Measurements from ENCODE around the gene CHMP2A. TPM values are rescaled to one million over a fixed set of nuclear protein-coding genes. Genes with fewer than 3 reads are reported as not detected.
A peak's percentile ranks its signal among the peaks of the same experiment; 100 is the strongest.

CHMP2A gene
- total RNA-seq = 83.1 TPM
- polyA plus RNA-seq = 100 to 1,000 TPM; 210 to 273 (median 240) TPM

GRCh38 chr19:58554494-58555368 lies at the start of gene CHMP2A:
TSS of gene CHMP2A (minus strand) at chr19:58555105. CDS start at chr19:58554212, 893 bp downstream.
- peak; percentile 94 to 97 (median 96) for DNase-seq
- Histone ChIP-seq H3K4me1 (ENCODE audit: control insufficient read depth, insufficient read depth, low read length, poor library complexity, severe bottlenecking) (peaks cover 47% of the 10 kb centered on the region), H3K27me3 (ENCODE audit: control insufficient read depth, insufficient read depth, low read length) (no peaks in the 10 kb centered on the region), H3K36me3 (ENCODE audit: control insufficient read depth, insufficient read depth, low read length) (peaks cover 42% of the 10 kb centered on the region), H3K27ac (ENCODE audit: insufficient read depth, low read length, poor library complexity, severe bottlenecking) (peak within 1 kb of the TSS; percentile 98), H3K9me3 (ENCODE audit: control insufficient read depth in 2 of 2, low read length in 2 of 2) (no peaks in the 10 kb centered on the region), H3K4me3 (ENCODE audit: low read depth, low read length) (peak within 1 kb of the TSS; percentile 84)
- peaks cover 0 to 2% (median 0%) of the 10 kb centered on the region in 7 donors for H3K9me3 Mint-ChIP-seq
- ATAC-seq (ENCODE audit: low read depth in 2 of 2) = peak; percentile 32
- H3K36me3 Mint-ChIP-seq = peaks cover 31% of the 10 kb centered on the region
- H3K27ac Mint-ChIP-seq = peak within 1 kb of the TSS; percentile 96 to 99 (median 99)
- no peaks in the 10 kb centered on the region for H3K27me3 Mint-ChIP-seq
- peak within 1 kb of the TSS; percentile 96 to 97 (median 97) for H3K4me3 Mint-ChIP-seq
- peaks cover 0 to 68% (median 37%) of the 10 kb centered on the region in 4 donors for H3K4me1 Mint-ChIP-seq

DNA sequence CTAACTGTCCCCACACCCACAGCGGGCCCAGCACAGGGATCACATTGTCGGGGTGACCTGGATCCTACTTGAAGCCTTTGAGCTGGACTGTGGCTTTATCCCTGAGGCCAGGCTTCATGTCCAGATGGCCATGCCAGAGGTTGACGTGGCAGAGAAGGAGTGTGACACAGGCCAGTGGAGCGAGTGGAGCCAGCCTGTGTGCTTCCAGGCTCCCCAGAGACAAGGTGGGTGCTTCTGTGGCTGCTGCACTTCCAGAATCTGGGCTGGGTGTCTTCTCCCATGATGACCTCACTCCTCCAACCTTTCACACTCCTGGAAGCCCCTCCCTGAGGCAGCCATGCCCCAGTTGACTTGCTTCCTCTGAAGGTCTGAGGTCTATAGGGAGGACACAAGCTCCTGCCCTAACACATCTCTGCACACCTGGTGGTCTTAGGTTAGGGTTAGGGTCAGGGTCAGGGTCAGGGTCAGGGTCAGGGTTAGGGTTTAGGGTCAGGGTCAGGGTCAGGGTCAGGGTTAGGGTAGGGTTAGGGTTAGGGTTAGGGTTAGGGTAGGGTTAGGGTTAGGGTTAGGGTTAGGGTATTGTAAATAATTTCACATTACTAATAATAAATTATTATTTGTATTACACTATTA lies 31.3 kb upstream of the CHMP2A start:
- Mint-ChIP-seq H3K27ac (peak overlapping the region in 1 of 3 donors; percentile 17), H3K4me1 (peaks cover 2 to 10% (median 4%) of the 10 kb centered on the region in 4 donors), H3K9me3 (peaks cover 0 to 1% (median 0%) of the 10 kb centered on the region in 7 donors), H3K27me3 (no peaks in the 10 kb centered on the region), H3K4me3 (no peak overlapping the region), H3K36me3 (peaks cover 10% of the 10 kb centered on the region)
- H3K9me3 ChIP-seq (ENCODE audit: control insufficient read depth in 2 of 2, low read length in 2 of 2) = no peaks in the 10 kb centered on the region
- H3K4me1 ChIP-seq (ENCODE audit: control insufficient read depth, insufficient read depth, low read length, poor library complexity, severe bottlenecking) = no peaks in the 10 kb centered on the region
- DNase-seq = no peak
- no peaks in the 10 kb centered on the region for H3K27me3 ChIP-seq (ENCODE audit: control insufficient read depth, insufficient read depth, low read length)
- H3K36me3 ChIP-seq (ENCODE audit: control insufficient read depth, insufficient read depth, low read length) = peaks cover 5% of the 10 kb centered on the region
- H3K27ac ChIP-seq (ENCODE audit: insufficient read depth, low read length, poor library complexity, severe bottlenecking) = no peak overlapping the region
- no peak overlapping the region for H3K4me3 ChIP-seq (ENCODE audit: low read depth, low read length)
- ATAC-seq (ENCODE audit: low read depth in 2 of 2) = no peak

DNA sequence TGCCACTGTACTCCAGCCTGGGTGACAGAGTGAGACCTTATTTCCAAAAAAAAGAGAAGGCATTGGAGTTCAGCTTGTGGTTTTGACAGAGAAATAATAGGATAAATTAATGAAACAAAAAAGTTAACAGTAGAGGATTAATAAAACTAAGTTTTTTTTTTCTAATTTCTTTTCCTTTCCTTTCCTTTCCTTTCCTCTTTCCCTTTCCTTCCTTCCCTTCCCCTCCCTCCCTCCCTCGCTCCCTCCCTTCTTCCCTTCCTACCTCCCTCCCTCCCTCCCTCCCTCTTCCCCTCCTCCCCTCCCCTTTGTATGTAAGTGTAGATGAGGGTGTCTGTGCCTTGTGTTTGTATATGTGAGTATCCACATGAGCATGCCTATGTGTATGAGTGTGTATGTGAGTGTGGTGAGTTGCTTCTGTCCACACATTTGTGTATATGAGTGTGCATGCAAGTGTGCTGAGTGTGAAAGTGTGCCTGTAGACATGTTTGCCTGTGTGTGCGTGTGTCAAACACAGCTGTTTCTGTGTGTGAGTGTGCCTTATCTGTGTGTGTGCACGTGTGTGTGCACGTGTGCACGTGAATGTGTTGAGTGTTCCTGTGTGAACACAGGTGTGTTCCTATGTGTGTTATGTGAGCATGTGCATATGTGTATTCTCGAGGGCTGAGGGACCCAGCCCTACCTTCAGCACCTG lies 30.7 kb upstream of the CHMP2A start:
- Mint-ChIP-seq H3K4me1 (peaks cover 5 to 15% (median 8%) of the 10 kb centered on the region in 4 donors), H3K36me3 (peaks cover 12% of the 10 kb centered on the region), H3K9me3 (peaks cover 0 to 2% (median 0%) of the 10 kb centered on the region in 7 donors), H3K27me3 (no peaks in the 10 kb centered on the region), H3K27ac (peak overlapping the region in 1 of 3 donors; percentile 79), H3K4me3 (no peak overlapping the region)
- no peaks in the 10 kb centered on the region for H3K27me3 ChIP-seq (ENCODE audit: control insufficient read depth, insufficient read depth, low read length)
- ATAC-seq (ENCODE audit: low read depth in 2 of 2) (no peak), DNase-seq (no peak)
- H3K27ac ChIP-seq (ENCODE audit: insufficient read depth, low read length, poor library complexity, severe bottlenecking) = no peak overlapping the region
- H3K9me3 ChIP-seq (ENCODE audit: control insufficient read depth in 2 of 2, low read length in 2 of 2) = no peaks in the 10 kb centered on the region
- peaks cover 3% of the 10 kb centered on the region for H3K4me1 ChIP-seq (ENCODE audit: control insufficient read depth, insufficient read depth, low read length, poor library complexity, severe bottlenecking)
- H3K4me3 ChIP-seq (ENCODE audit: low read depth, low read length) = no peak overlapping the region
- peaks cover 5% of the 10 kb centered on the region for H3K36me3 ChIP-seq (ENCODE audit: control insufficient read depth, insufficient read depth, low read length)

GRCh38 chr19:58584498-58585441 lies 29.9 kb upstream of the CHMP2A start:
- H3K9me3 ChIP-seq (ENCODE audit: control insufficient read depth in 2 of 2, low read length in 2 of 2) = no peaks in the 10 kb centered on the region
- peak overlapping the region in 1 of 3 donors; percentile 79 for H3K27ac Mint-ChIP-seq
- peaks cover 5% of the 10 kb centered on the region for H3K36me3 ChIP-seq (ENCODE audit: control insufficient read depth, insufficient read depth, low read length)
- peaks cover 12% of the 10 kb centered on the region for H3K36me3 Mint-ChIP-seq
- H3K27me3 Mint-ChIP-seq = no peaks in the 10 kb centered on the region
- no peak overlapping the region for H3K4me3 ChIP-seq (ENCODE audit: low read depth, low read length)
- no peak overlapping the region for H3K27ac ChIP-seq (ENCODE audit: insufficient read depth, low read length, poor library complexity, severe bottlenecking)
- H3K4me3 Mint-ChIP-seq = no peak overlapping the region
- H3K4me1 Mint-ChIP-seq = peaks cover 5 to 15% (median 8%) of the 10 kb centered on the region in 4 donors
- ATAC-seq (ENCODE audit: low read depth in 2 of 2) = no peak
- no peak for DNase-seq
- peaks cover 0 to 2% (median 0%) of the 10 kb centered on the region in 7 donors for H3K9me3 Mint-ChIP-seq
- no peaks in the 10 kb centered on the region for H3K27me3 ChIP-seq (ENCODE audit: control insufficient read depth, insufficient read depth, low read length)
- H3K4me1 ChIP-seq (ENCODE audit: control insufficient read depth, insufficient read depth, low read length, poor library complexity, severe bottlenecking) = peaks cover 3% of the 10 kb centered on the region

GRCh38 chr19:58582985-58583384 lies 28.1 kb upstream of the CHMP2A start:
- peaks cover 12% of the 10 kb centered on the region for H3K36me3 Mint-ChIP-seq
- peaks cover 5% of the 10 kb centered on the region for H3K36me3 ChIP-seq (ENCODE audit: control insufficient read depth, insufficient read depth, low read length)
- H3K27me3 ChIP-seq (ENCODE audit: control insufficient read depth, insufficient read depth, low read length) = no peaks in the 10 kb centered on the region
- DNase-seq (no peak), ATAC-seq (ENCODE audit: low read depth in 2 of 2) (no peak)
- H3K4me3 ChIP-seq (ENCODE audit: low read depth, low read length) = no peak overlapping the region
- H3K27ac Mint-ChIP-seq = no peak overlapping the region
- no peak overlapping the region for H3K27ac ChIP-seq (ENCODE audit: insufficient read depth, low read length, poor library complexity, severe bottlenecking)
- peaks cover 3% of the 10 kb centered on the region for H3K4me1 ChIP-seq (ENCODE audit: control insufficient read depth, insufficient read depth, low read length, poor library complexity, severe bottlenecking)
- no peaks in the 10 kb centered on the region for H3K9me3 ChIP-seq (ENCODE audit: control insufficient read depth in 2 of 2, low read length in 2 of 2)
- no peak overlapping the region for H3K4me3 Mint-ChIP-seq
- peaks cover 5 to 28% (median 17%) of the 10 kb centered on the region in 4 donors for H3K4me1 Mint-ChIP-seq
- H3K27me3 Mint-ChIP-seq = no peaks in the 10 kb centered on the region
- peaks cover 0 to 2% (median 0%) of the 10 kb centered on the region in 7 donors for H3K9me3 Mint-ChIP-seq

GRCh38 chr19:58581227-58582141 lies 26.6 kb upstream of the CHMP2A start:
- H3K4me3 ChIP-seq (ENCODE audit: low read depth, low read length) = no peak overlapping the region
- Mint-ChIP-seq H3K4me1 (peaks cover 5 to 36% (median 20%) of the 10 kb centered on the region in 4 donors), H3K27ac (peak overlapping the region in 2 of 3 donors; percentile 62 to 89), H3K4me3 (peak overlapping the region; percentile 11 to 67 (median 32)), H3K9me3 (peaks cover 0 to 2% (median 0%) of the 10 kb centered on the region in 7 donors), H3K36me3 (peaks cover 12% of the 10 kb centered on the region), H3K27me3 (no peaks in the 10 kb centered on the region)
- no peak overlapping the region for H3K27ac ChIP-seq (ENCODE audit: insufficient read depth, low read length, poor library complexity, severe bottlenecking)
- ATAC-seq (ENCODE audit: low read depth in 2 of 2) (peak; percentile 97 to 99), DNase-seq (peak; percentile 74 to 92 (median 89))
- no peaks in the 10 kb centered on the region for H3K9me3 ChIP-seq (ENCODE audit: control insufficient read depth in 2 of 2, low read length in 2 of 2)
- no peaks in the 10 kb centered on the region for H3K27me3 ChIP-seq (ENCODE audit: control insufficient read depth, insufficient read depth, low read length)
- peaks cover 5% of the 10 kb centered on the region for H3K36me3 ChIP-seq (ENCODE audit: control insufficient read depth, insufficient read depth, low read length)
- H3K4me1 ChIP-seq (ENCODE audit: control insufficient read depth, insufficient read depth, low read length, poor library complexity, severe bottlenecking) = peaks cover 3% of the 10 kb centered on the region

Measured in CD4-positive, CD25-positive, alpha-beta regulatory T cell (primary cell).